HPDE6-E6E7 (cell line): ENCODE measurements around the gene EXOC6B.

Experiments
- DNase-seq: peaks from one replicate; pipeline ENCODE4 v3.0.0; 2011; ENCODE audit warnings: missing footprints; ENCODE audit errors: extremely low spot score

EXOC6B gene

GRCh38 chr2:72136331-72136730, 689.5 kb downstream of the EXOC6B start:
- DNase-seq, result no peak

GRCh38 chr2:72135921-72136320, 689.9 kb downstream of the EXOC6B start:
- DNase-seq, result no peak

GRCh38 chr2:72134997-72135800, 690.6 kb downstream of the EXOC6B start:
- DNase-seq, result no peak

- no peak for DNase-seq
Measured at GRCh38 chr2:72134408-72134996, 691.3 kb downstream of the EXOC6B start.

GRCh38 chr2:72133721-72134407, 692.0 kb downstream of the EXOC6B start:
- DNase-seq, result no peak

- DNase-seq, result no peak
Measured at GRCh38 chr2:72132981-72133720, 692.7 kb downstream of the EXOC6B start.

GRCh38 chr2:72131916-72132841, 693.7 kb downstream of the EXOC6B start:
- no peak for DNase-seq

- DNase-seq, result no peak
Measured at GRCh38 chr2:72131371-72131891, 694.4 kb downstream of the EXOC6B start.

GRCh38 chr2:72130659-72131360, 695.0 kb downstream of the EXOC6B start:
- DNase-seq, result no peak

- DNase-seq, result no peak
Measured at GRCh38 chr2:72129681-72130340, 696.0 kb downstream of the EXOC6B start.

GRCh38 chr2:72128843-72129227, 697.0 kb downstream of the EXOC6B start:
- DNase-seq, result no peak

GRCh38 chr2:72128059-72128842, 697.6 kb downstream of the EXOC6B start:
- no peak for DNase-seq

GRCh38 chr2:72127401-72128058, 698.3 kb downstream of the EXOC6B start:
- no peak for DNase-seq

- no peak for DNase-seq
Measured at GRCh38 chr2:72126186-72127100, 699.4 kb downstream of the EXOC6B start.
